ENCODE measurements around the gene ZNF592.

The ZNF592 gene

GRCh38 chr15:84811151-84811550, 62.8 kb downstream of the ZNF592 start:
- no peaks in the 10 kb centered on the region for H3K9me3 ChIP-seq (ENCODE audit: low read depth, low read length)
- TF ChIP-seq POLR2AphosphoS5 (IDR thresholded peaks at IDR 0.05; ENCODE audit: borderline replicate concordance, low read depth, low read length) (no peak), FOXP2 (optimal IDR thresholded peaks at IDR 0.05; ENCODE audit: control extremely low read depth, extremely low read length, insufficient read depth) (no peak), EZH2 (IDR thresholded peaks at IDR 0.05) (no peak)
- H3K36me3 ChIP-seq (ENCODE audit: insufficient read depth, low read length): no peaks in the 10 kb centered on the region
- no peak overlapping the region for H3K27ac ChIP-seq
- no peak for DNase-seq (ENCODE audit: low read depth, low spot score)
- no peak overlapping the region for H3K9ac ChIP-seq (ENCODE audit: insufficient read length)
- H3K4me3 ChIP-seq: no peak overlapping the region

DNA sequence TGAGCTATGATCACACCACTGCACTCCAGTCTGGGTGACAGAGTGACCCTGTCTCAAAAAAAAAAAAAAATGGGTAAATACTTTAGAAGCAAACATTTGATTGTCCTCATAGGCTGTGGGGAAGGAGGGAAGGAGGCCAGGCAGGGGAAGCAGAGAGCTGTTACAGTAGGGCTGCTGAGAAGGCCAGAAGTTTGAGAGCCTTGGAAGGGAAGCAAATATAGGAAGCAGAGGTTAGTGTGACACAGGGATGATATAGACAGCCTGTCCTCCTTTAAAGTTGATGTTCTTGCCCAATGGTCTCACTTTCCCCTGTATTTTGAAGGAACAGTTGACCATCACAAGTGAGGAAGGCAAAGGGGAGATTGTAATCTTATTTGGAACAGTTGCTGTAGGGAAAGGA, 63.4 kb downstream of the ZNF592 start:
- Histone ChIP-seq H3K27ac (no peak overlapping the region), H3K36me3 (ENCODE audit: insufficient read depth, low read length) (no peaks in the 10 kb centered on the region), H3K4me3 (no peak overlapping the region), H3K9ac (ENCODE audit: insufficient read length) (no peak overlapping the region), H3K9me3 (ENCODE audit: low read depth, low read length) (no peaks in the 10 kb centered on the region)
- no peak for DNase-seq (ENCODE audit: low read depth, low spot score)
- TF ChIP-seq POLR2AphosphoS5 (IDR thresholded peaks at IDR 0.05; ENCODE audit: borderline replicate concordance, low read depth, low read length): no peak

GRCh38 chr15:84812842-84813241, 64.5 kb downstream of the ZNF592 start:
- DNase-seq (ENCODE audit: low read depth, low spot score): no peak

DNA sequence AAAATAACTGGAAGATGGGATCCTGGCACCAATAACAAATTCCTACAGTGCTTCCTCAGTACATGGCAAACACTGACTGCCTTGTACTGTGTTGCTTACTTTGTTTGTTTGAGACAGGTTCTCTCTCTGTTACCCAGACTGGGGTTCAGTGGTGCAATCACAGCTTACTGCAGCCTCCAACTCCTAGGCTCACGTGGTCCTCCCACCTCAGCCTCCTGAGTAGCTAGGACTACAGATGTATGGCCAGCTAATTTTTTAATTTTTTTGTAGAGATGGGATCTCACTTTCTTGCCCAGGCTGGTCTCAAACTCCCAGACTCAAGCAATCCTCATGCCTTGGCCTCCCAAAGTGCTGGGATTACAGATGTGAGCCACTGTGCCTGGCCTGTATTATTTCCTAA, 65.0 kb downstream of the ZNF592 start:
- DNase-seq (ENCODE audit: low read depth, low spot score): no peak
- Histone ChIP-seq H3K4me3 (no peak overlapping the region), H3K36me3 (ENCODE audit: insufficient read depth, low read length) (no peaks in the 10 kb centered on the region), H3K27ac (no peak overlapping the region), H3K9ac (ENCODE audit: insufficient read length) (no peak overlapping the region), H3K9me3 (ENCODE audit: low read depth, low read length) (no peaks in the 10 kb centered on the region)
- TF ChIP-seq EZH2 (IDR thresholded peaks at IDR 0.05) (no peak), POLR2AphosphoS5 (IDR thresholded peaks at IDR 0.05; ENCODE audit: borderline replicate concordance, low read depth, low read length) (no peak), FOXP2 (optimal IDR thresholded peaks at IDR 0.05; ENCODE audit: control extremely low read depth, extremely low read length, insufficient read depth) (no peak)

More at GRCh38 chr15:84812842-84813241, 64.5 kb downstream of the ZNF592 start:
- TF ChIP-seq FOXP2 (optimal IDR thresholded peaks at IDR 0.05; ENCODE audit: control extremely low read depth, extremely low read length, insufficient read depth) (no peak), POLR2AphosphoS5 (IDR thresholded peaks at IDR 0.05; ENCODE audit: borderline replicate concordance, low read depth, low read length) (no peak), EZH2 (IDR thresholded peaks at IDR 0.05) (no peak)
- Histone ChIP-seq H3K9ac (ENCODE audit: insufficient read length) (no peak overlapping the region), H3K36me3 (ENCODE audit: insufficient read depth, low read length) (no peaks in the 10 kb centered on the region), H3K27ac (no peak overlapping the region), H3K4me3 (no peak overlapping the region), H3K9me3 (ENCODE audit: low read depth, low read length) (no peaks in the 10 kb centered on the region)

- H3K36me3 ChIP-seq (ENCODE audit: insufficient read depth, low read length): no peaks in the 10 kb centered on the region
- H3K4me3 ChIP-seq: no peak overlapping the region
- no peaks in the 10 kb centered on the region for H3K9me3 ChIP-seq (ENCODE audit: low read depth, low read length)
- no peak overlapping the region for H3K9ac ChIP-seq (ENCODE audit: insufficient read length)
- DNase-seq (ENCODE audit: low read depth, low spot score): no peak
- no peak overlapping the region for H3K27ac ChIP-seq
- TF ChIP-seq FOXP2 (optimal IDR thresholded peaks at IDR 0.05; ENCODE audit: control extremely low read depth, extremely low read length, insufficient read depth) (no peak), POLR2AphosphoS5 (IDR thresholded peaks at IDR 0.05; ENCODE audit: borderline replicate concordance, low read depth, low read length) (no peak), EZH2 (IDR thresholded peaks at IDR 0.05) (no peak)
Measured at GRCh38 chr15:84813931-84814330, 65.5 kb downstream of the ZNF592 start.

GRCh38 chr15:84814916-84815315, 66.5 kb downstream of the ZNF592 start:
- Histone ChIP-seq H3K36me3 (ENCODE audit: insufficient read depth, low read length) (no peaks in the 10 kb centered on the region), H3K4me3 (no peak overlapping the region), H3K9me3 (ENCODE audit: low read depth, low read length) (no peaks in the 10 kb centered on the region), H3K27ac (no peak overlapping the region), H3K9ac (ENCODE audit: insufficient read length) (no peak overlapping the region)
- DNase-seq (ENCODE audit: low read depth, low spot score): no peak
- TF ChIP-seq POLR2AphosphoS5 (IDR thresholded peaks at IDR 0.05; ENCODE audit: borderline replicate concordance, low read depth, low read length) (no peak), EZH2 (IDR thresholded peaks at IDR 0.05) (no peak), FOXP2 (optimal IDR thresholded peaks at IDR 0.05; ENCODE audit: control extremely low read depth, extremely low read length, insufficient read depth) (no peak)

DNA sequence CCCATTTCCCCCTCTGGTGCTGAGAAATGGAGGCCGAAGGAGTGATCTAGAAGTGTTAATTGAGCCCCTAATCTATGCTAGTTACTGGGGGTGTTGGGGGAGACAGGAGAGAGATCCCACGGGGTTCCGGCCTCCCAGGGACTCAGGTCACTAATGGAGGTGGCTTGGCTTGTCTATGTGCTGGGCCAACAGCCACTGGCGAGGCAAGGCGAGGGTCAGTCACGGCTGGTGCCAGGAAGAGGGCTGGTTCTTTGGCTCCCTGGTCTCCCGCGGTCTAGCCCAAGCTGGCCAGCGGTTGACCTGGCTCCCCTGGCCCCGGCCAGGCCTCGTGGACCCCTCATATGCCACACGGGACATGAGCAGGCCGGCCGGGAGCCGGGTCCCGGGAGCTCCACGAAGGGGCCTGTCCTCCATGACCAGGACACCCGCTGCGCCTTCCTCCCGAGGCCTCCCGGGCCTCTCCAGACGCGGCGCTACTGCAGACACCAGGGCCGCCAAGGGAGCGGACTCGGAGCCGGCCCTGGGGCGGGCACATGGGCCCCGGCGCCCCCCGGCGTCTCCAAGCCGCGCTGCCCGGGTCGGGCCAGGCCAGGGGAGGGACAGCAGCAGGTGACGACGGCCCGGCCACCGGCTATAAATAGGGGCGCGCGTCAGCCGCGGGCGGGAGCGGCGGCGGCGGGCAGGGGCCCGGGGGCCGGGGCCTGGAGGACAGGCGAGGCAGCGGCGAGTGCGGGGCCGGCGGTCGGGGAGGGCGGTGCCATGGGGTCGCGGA, 68.5 kb downstream of the ZNF592 start, which contains the start of gene ALPK3:
ALPK3 (plus strand) TSS at position 663 of the 772 bp plus-strand sequence; CDS start at position 760, 97 bp downstream.
- Histone ChIP-seq H3K36me3 (ENCODE audit: insufficient read depth, low read length) (no peaks in the 10 kb centered on the region), H3K9me3 (ENCODE audit: low read depth, low read length) (no peaks in the 10 kb centered on the region), H3K27ac (no peak within 1 kb of the TSS), H3K9ac (ENCODE audit: insufficient read length) (no peak within 1 kb of the TSS), H3K4me3 (no peak within 1 kb of the TSS)
- no peak for TF ChIP-seq FOXP2 (optimal IDR thresholded peaks at IDR 0.05; ENCODE audit: control extremely low read depth, extremely low read length, insufficient read depth)
- no peak for TF ChIP-seq POLR2AphosphoS5 (IDR thresholded peaks at IDR 0.05; ENCODE audit: borderline replicate concordance, low read depth, low read length)
- TF ChIP-seq EZH2 (IDR thresholded peaks at IDR 0.05): no peak
- DNase-seq (ENCODE audit: low read depth, low spot score): no peak

DNA sequence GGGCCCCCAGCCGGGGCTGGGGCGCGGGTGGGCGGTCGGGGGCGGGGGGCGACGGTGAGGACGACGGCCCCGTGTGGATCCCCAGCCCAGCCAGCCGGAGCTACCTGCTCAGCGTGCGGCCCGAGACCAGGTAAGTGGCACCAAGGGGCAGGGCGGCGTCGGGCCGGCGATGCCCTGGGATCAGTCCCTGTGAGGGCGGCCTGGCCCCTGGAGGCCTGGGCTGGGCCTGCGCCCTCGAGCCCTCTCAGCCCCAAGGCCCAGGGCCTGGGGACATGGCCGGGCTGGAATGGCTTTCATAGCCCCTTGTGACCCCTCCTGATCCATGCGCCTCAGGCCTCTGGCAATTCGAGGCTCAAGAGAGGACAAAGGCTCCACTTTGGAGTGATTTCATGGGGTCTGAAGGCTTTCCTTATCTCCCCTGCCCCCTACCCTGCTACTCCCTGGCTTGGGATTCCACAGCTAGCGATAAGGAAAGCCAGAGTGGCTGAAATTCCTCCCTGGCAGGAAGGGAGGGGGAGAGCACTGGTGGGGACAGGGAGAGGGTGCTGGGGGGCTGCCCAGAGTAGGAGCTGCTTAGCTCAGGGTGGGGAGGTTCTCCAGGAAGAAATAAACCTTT, 69.2 kb downstream of the ZNF592 start:
- H3K9me3 ChIP-seq (ENCODE audit: low read depth, low read length): no peaks in the 10 kb centered on the region
- no peak overlapping the region for H3K9ac ChIP-seq (ENCODE audit: insufficient read length)
- TF ChIP-seq EZH2 (IDR thresholded peaks at IDR 0.05) (no peak), FOXP2 (optimal IDR thresholded peaks at IDR 0.05; ENCODE audit: control extremely low read depth, extremely low read length, insufficient read depth) (no peak), POLR2AphosphoS5 (IDR thresholded peaks at IDR 0.05; ENCODE audit: borderline replicate concordance, low read depth, low read length) (no peak)
- no peaks in the 10 kb centered on the region for H3K36me3 ChIP-seq (ENCODE audit: insufficient read depth, low read length)
- no peak overlapping the region for H3K27ac ChIP-seq
- no peak overlapping the region for H3K4me3 ChIP-seq
- DNase-seq (ENCODE audit: low read depth, low spot score): no peak

Data from SK-N-MC (cell line).